Muscle of leg (tissue), 11 donors: ENCODE measurements around the gene TAX1BP1. TPM values are rescaled to one million over a fixed set of nuclear protein-coding genes. Genes with fewer than 3 reads are reported as not detected.

ENCODE experiments used
- DNase-seq: peaks from one replicate; pipeline ENCODE4 v3.0.0; 2013
- H3K27ac ChIP-seq: one replicate; pipeline ENCODE4 v1.5.1; 2013; ENCODE audit warnings: mild to moderate bottlenecking, low read length, control low read depth
- H3K27me3 ChIP-seq: one replicate; pipeline ENCODE4 v1.6.1; 2013; ENCODE audit warnings: low read length; ENCODE audit not compliant: control insufficient read depth, insufficient read depth
- H3K36me3 ChIP-seq: one replicate; pipeline ENCODE4 v1.6.1; 2013; ENCODE audit warnings: low read length; ENCODE audit not compliant: control insufficient read depth, insufficient read depth
- H3K4me1 ChIP-seq: one replicate; pipeline ENCODE4 v1.6.1; 2013; ENCODE audit warnings: low read length; ENCODE audit not compliant: control insufficient read depth, insufficient read depth
- H3K4me3 ChIP-seq: one replicate; pipeline ENCODE4 v1.5.1; 2013; ENCODE audit warnings: low read length, control low read depth
- H3K9me3 ChIP-seq: replicated peaks from 2 replicates; pipeline ENCODE4 v1.6.1; 2013; ENCODE audit warnings: low read depth, low read length; ENCODE audit not compliant: control insufficient read depth
- WGBS: methylation state at CpG from one replicate; pipeline ENCODE4 v1.1.5; 2013; ENCODE audit warnings: missing lambda C conversion rate; ENCODE audit not compliant: insufficient coverage; 5-methylcytosine and 5-hydroxymethylcytosine counted together
- polyA plus RNA-seq, 8 donors: library from polyadenylated mRNA; unstranded; fragments of 120-200 nt; gene quantifications; one replicate each; pipeline versions ENCODE4 v1.2.1 to v1.2.3, GENCODE V29; 2013; ENCODE audit warnings: inconsistent platforms in 1 of 8, low replicate concordance in 1 of 8; ENCODE audit not compliant: insufficient read length in 8 of 8, insufficient read depth in 1 of 8
- total RNA-seq: library from RNA; stranded (reverse); fragments of 120-200 nt; gene quantifications from one replicate; pipeline ENCODE4 v1.2.4, GENCODE V29; 2013

The TAX1BP1 gene
- total and polyA plus RNA-seq, 9 donors: 43.6 to 62.4 (median 55.2) TPM

DNA sequence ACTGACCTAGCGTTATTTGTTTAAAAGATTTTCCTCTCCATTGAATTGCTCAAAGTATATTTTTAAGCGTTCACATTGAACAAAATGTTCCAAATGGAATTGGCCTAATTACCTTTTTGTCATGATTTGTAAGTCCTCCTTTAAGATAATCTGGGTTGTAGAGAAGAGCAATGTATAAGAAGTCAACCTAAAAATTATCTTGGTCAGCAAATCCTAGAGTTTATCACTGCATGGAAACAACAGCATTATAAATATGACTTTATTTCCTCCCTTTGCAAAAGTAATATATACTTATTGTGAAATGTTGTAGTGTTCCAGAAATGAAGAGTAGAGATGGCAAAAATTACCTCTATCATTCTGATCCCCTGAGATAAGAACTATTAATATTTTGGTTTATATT, 59.2 kb downstream of the TAX1BP1 start:
- no peak for DNase-seq
- Histone ChIP-seq H3K9me3 (no peaks in the 10 kb centered on the region), H3K27me3 (no peaks in the 10 kb centered on the region), H3K27ac (no peak overlapping the region), H3K36me3 (peaks cover 4% of the 10 kb centered on the region), H3K4me3 (no peak overlapping the region), H3K4me1 (no peaks in the 10 kb centered on the region)
- WGBS: no CpG with 5 or more reads among the region's 2 CpGs

DNA sequence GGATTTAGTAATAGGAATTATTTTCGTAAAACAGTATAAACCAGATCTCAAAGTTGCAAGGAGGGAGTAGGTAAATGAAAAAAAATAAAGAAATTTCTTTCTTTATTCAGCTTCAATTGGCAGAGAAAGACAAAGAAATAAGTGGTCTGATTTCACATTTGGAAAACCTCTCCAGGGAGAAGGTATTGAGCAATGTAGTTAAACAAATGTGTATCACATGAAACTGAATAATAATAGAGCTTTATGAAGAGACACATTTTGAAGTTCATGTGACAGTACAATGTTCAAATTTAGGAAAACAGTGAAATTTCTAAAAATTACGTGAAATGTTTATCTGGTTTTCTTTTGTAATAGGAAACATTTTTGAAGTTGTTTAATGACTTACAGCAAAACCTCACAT, 63.0 kb downstream of the TAX1BP1 start:
- no CpG with 5 or more reads among the region's 2 CpGs for WGBS

DNA sequence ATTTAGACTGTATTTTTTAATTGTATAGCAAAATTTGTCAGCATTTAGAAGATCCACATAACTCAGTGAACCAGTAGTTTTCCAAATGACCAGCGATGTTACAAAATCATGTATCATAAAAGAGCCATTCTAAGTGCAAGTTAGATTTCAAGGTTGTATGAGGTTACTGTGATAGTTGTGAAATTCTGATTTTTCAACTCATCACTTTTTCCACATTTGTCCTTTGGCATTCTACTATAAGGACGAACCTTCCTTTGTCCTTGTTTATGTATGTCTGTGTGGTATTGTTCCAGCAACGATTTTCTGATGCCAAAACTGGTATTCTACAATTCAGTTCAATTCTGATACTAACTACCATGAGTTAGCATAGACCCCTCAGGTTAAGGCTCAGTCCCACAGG, 64.2 kb downstream of the TAX1BP1 start:
- H3K4me3 ChIP-seq: no peak overlapping the region
- peaks cover 3% of the 10 kb centered on the region for H3K36me3 ChIP-seq
- H3K4me1 ChIP-seq: no peaks in the 10 kb centered on the region
- no peak overlapping the region for H3K27ac ChIP-seq
- no peaks in the 10 kb centered on the region for H3K27me3 ChIP-seq
- no peak for DNase-seq
- H3K9me3 ChIP-seq: no peaks in the 10 kb centered on the region
- no CpG with 5 or more reads among the region's 3 CpGs for WGBS

More for the DNA sequence above, 63.0 kb downstream of the TAX1BP1 start:
- no peaks in the 10 kb centered on the region for H3K27me3 ChIP-seq
- DNase-seq: peak; percentile 86
- H3K27ac ChIP-seq: no peak overlapping the region
- no peaks in the 10 kb centered on the region for H3K4me1 ChIP-seq
- H3K4me3 ChIP-seq: no peak overlapping the region
- H3K9me3 ChIP-seq: no peaks in the 10 kb centered on the region
- H3K36me3 ChIP-seq: peaks cover 3% of the 10 kb centered on the region

DNA sequence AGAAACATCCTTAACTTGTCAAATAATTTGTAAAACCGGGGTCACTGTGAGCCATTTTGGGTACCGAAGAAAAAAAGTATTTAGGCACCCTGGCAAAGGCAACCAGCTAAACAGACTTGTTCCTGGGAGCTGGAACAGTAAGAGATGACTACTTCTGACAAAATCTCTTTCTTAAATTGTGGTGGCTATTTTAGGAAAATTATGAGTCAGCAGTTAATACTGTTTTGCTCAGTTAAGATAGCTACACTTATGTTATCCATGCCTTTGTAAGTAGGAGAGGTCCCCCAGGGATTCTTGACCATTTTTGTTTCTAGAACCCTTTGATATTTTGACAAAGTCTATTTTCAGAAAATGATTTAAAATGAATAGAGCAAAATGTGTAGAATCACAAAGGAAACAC, 68.7 kb downstream of the TAX1BP1 start:
- peak; percentile 39 for DNase-seq
- Histone ChIP-seq H3K27me3 (no peaks in the 10 kb centered on the region), H3K27ac (no peak overlapping the region), H3K4me3 (no peak overlapping the region), H3K4me1 (no peaks in the 10 kb centered on the region), H3K36me3 (peaks cover 5% of the 10 kb centered on the region), H3K9me3 (no peaks in the 10 kb centered on the region)
- WGBS: no CpG with 5 or more reads among the region's 2 CpGs

DNA sequence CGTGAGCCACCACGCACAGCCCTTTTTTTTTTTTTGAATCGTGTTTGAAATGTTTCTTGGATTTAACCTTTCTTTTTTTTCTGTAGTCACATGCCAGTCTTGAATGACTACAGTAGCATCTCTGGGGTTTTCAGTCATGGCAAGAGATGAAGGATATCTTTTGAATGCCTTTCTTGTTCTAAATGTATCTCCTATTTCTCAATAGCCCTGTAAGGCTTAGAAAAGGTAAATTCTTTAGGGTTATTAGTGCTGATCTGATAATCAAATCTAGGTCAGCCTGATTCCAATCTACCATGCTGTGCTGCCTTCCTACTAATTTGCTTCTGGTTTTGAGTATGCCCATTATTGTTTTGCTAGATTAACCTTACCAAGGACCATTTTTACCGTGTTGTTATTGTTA, 70.2 kb downstream of the TAX1BP1 start:
- Histone ChIP-seq H3K4me3 (no peak overlapping the region), H3K36me3 (peaks cover 5% of the 10 kb centered on the region), H3K9me3 (no peaks in the 10 kb centered on the region), H3K4me1 (no peaks in the 10 kb centered on the region), H3K27me3 (no peaks in the 10 kb centered on the region), H3K27ac (no peak overlapping the region)
- no peak for DNase-seq
- WGBS: no CpG with 5 or more reads among the region's 4 CpGs

DNA sequence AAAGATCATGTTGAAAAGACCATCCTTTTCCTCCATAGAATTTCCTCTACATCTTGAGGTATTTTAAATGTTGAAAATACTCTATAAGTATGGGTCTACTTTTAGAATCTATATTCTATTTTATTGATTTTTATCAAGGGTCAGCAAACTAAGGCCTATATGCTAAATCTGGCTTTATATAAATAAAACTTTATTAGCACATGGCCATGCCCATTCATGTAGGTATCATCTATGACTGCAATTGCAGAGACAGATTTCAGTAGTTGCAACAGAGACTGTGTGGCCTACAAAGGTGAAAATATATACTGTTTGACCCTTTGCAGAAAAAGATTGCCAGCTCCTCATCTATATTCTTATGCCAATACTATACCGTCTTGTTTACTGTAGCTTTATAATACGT, 72.7 kb downstream of the TAX1BP1 start:
- H3K27me3 ChIP-seq: no peaks in the 10 kb centered on the region

DNA sequence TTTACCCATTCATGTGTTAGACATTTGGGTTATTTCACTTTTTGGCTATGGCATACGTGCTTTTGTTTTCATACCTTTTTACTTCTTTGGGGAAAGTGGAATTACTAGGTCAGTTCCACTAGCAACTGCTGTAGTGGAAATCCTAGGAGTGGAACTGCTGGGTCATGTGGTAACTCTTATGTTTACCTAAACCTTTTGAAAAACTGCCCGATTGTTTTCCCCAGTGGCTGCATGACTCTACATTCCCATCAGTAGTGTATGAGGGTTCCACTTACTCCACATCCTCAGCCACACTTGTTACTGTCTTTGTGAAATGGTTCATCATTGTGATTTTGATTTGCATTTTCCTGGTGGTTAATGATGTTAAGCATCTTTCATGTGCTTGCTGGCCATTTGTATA, 82.3 kb downstream of the TAX1BP1 start:
- DNase-seq: no peak
- no peaks in the 10 kb centered on the region for H3K4me1 ChIP-seq
- H3K27ac ChIP-seq: no peak overlapping the region
- no peaks in the 10 kb centered on the region for H3K27me3 ChIP-seq
- WGBS: no CpG with 5 or more reads among the region's 2 CpGs
- H3K36me3 ChIP-seq: peaks cover 10% of the 10 kb centered on the region
- no peak overlapping the region for H3K4me3 ChIP-seq
- no peaks in the 10 kb centered on the region for H3K9me3 ChIP-seq

More for the DNA sequence above, 72.7 kb downstream of the TAX1BP1 start:
- no CpG with 5 or more reads among the region's 2 CpGs for WGBS
- Histone ChIP-seq H3K4me1 (no peaks in the 10 kb centered on the region), H3K36me3 (peaks cover 8% of the 10 kb centered on the region), H3K9me3 (no peaks in the 10 kb centered on the region), H3K4me3 (no peak overlapping the region), H3K27ac (no peak overlapping the region)
- no peak for DNase-seq

DNA sequence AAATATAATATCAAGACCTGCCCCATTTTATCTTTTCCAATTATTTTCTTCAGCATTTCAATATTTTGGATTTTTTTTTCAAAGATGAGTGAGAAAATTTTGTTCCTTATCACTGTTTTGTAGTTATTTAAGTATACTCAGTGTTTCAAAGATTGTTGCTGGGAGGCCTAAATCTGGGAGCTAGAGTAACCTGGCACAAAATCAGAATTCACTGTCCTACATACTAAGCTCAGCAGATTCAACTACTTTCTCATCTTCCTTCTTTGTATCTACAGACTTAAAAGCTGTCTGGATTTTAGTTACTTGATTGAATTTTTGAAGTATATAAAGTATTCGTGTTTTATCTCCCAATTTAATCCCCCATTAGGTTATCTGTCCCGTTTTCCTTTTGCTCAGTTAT, 85.9 kb downstream of the TAX1BP1 start:
- DNase-seq: peak; percentile 43
- WGBS: no CpG with 5 or more reads among the region's 2 CpGs
- Histone ChIP-seq H3K9me3 (no peaks in the 10 kb centered on the region), H3K36me3 (peaks cover 7% of the 10 kb centered on the region), H3K4me1 (no peaks in the 10 kb centered on the region), H3K27me3 (no peaks in the 10 kb centered on the region), H3K4me3 (no peak overlapping the region), H3K27ac (no peak overlapping the region)

DNA sequence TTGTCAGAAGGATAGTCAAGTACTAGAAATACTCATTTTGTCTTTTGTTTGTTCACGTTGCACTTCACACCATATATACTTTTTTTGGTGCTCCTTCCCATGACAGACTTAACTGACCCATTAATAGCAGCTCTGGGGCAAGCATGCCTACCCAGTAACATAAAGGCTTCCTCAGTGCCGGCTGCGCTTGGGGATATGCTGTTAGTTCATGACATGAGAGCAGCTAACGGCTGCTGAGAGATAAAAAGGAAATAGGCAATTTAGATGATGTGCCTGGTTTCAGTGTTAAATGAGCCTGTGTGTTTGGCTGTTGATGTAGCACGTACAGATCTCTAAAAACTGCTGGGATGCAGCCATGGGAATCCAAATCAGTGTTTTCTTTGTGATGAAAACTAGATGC, 86.4 kb downstream of the TAX1BP1 start:
- H3K27ac ChIP-seq: no peak overlapping the region
- no peaks in the 10 kb centered on the region for H3K9me3 ChIP-seq
- H3K36me3 ChIP-seq: peaks cover 7% of the 10 kb centered on the region
- no peak overlapping the region for H3K4me3 ChIP-seq
- no peaks in the 10 kb centered on the region for H3K27me3 ChIP-seq
- no peak for DNase-seq
- no peaks in the 10 kb centered on the region for H3K4me1 ChIP-seq
- WGBS: 76% methylated on average over 3 of the region's 5 CpGs

DNA sequence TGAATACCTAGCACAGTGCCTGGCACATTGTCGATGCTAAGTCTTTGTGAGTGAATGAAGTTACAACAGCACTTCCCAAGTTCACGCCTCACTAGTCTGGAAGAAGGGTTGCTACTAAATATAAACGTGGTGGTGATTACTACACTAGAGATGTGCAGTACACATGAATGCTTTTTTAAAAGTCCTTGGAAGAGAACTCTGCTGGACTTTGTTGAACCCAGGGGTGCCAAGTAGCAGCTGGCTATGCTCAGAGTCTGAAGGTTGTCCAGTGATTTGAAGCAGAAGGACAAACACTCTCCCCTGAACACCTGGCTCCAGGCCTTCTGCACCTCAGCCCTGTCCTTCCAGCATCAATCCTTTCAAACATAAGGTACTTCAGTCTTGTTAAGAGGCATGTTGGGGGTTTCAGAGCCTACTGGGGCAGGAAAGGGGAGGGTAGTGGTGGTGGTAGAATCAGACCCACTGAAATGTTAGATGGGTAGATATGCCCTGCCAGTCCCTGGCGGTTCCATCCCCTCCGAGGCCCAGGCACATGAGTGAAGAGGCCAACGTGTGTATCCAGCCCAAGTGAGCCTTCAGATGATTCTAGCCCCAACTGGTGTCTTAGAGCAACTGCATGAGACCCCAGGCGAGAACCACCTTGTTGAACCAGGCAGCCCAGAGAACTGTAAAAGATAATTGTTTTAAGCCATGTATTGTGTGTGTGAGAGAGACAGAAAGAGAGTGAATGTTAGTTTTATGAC, 94.4 kb downstream of the TAX1BP1 start:
- no peak overlapping the region for H3K27ac ChIP-seq
- no peak overlapping the region for H3K4me3 ChIP-seq
- peaks cover 3% of the 10 kb centered on the region for H3K36me3 ChIP-seq
- DNase-seq: no peak
- 84% methylated on average over 6 of the region's 7 CpGs for WGBS
- H3K4me1 ChIP-seq: no peaks in the 10 kb centered on the region
- H3K9me3 ChIP-seq: no peaks in the 10 kb centered on the region
- no peaks in the 10 kb centered on the region for H3K27me3 ChIP-seq

DNA sequence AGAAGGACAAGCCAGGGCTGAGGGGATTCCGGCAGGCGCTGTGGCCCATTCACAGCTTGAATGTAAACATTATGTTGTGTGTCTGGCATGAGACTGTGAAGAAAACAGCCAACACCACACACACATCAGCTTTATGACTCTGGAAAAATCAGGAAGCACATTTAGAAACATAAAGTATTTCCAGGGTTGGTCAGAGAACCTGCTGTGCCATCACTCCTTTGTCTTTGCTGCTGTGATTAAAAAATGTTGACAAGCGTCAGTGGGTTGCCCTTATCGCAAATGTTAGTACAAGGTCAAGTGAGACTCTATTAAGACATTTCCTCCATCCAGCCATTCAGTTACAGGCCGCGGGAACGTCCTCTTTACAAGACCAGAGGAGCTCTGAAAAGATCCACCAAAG, 95.4 kb downstream of the TAX1BP1 start:
- Histone ChIP-seq H3K27me3 (no peaks in the 10 kb centered on the region), H3K27ac (no peak overlapping the region), H3K36me3 (peaks cover 6% of the 10 kb centered on the region), H3K4me1 (no peaks in the 10 kb centered on the region), H3K9me3 (no peaks in the 10 kb centered on the region), H3K4me3 (no peak overlapping the region)
- no peak for DNase-seq
- whole genome bisulfite sequencing: 75% methylated on average over 2 of the region's 7 CpGs
